Esophagus muscularis mucosa (tissue), 4 donors: Measurements from ENCODE around the gene SULT1B1. TPM values are rescaled to one million over a fixed set of nuclear protein-coding genes. Genes with fewer than 3 reads are reported as not detected.

Experiments
- DNase-seq: peaks from one replicate; pipeline ENCODE4 v3.0.0-alpha.2; 2017; ENCODE audit errors: extremely low spot score
- H3K27ac ChIP-seq, 4 donors: fragments of 200-600 bp; sonication (generic); replicated peaks in 1 of 4; 1 replicate in 3 of 4; 2 replicates in 1 of 4; pipeline ENCODE4 v1.5.1; 2016 to 2019; ENCODE audit warnings: mild to moderate bottlenecking in 1 of 4
- H3K27me3 ChIP-seq, 4 donors: fragments of 200-600 bp; sonication (generic); one replicate each; pipeline versions ENCODE4 v1.5.1 to v1.6.0; 2016 to 2019
- H3K36me3 ChIP-seq, 4 donors: fragments of 200-600 bp; sonication (generic); one replicate each; pipeline ENCODE4 v1.5.1; 2016 to 2019
- H3K4me1 ChIP-seq, 4 donors: fragments of 200-600 bp; sonication (generic); one replicate each; pipeline ENCODE4 v1.5.1; 2016 to 2019
- H3K4me3 ChIP-seq, 4 donors: fragments of 200-600 bp; sonication (generic); 1 replicate in 2 of 4; 2 replicates in 2 of 4; pipeline ENCODE4 v1.5.1; 2016 to 2019; ENCODE audit warnings: mild to moderate bottlenecking in 4 of 4, moderate library complexity in 1 of 4
- H3K9me3 ChIP-seq, 4 donors: fragments of 200-600 bp; sonication (generic); 1 replicate in 3 of 4; 2 replicates in 1 of 4; pipeline ENCODE4 v1.5.1; 2016 to 2019
- EP300 ChIP-seq: sonication (generic); formaldehyde crosslinking; IDR thresholded peaks from one replicate; pipeline ENCODE4 v1.6.1; 2017; ENCODE audit warnings: antibody characterized with exemption
- POLR2A ChIP-seq: fragments of 450-650 bp; IDR thresholded peaks from one replicate; pipeline ENCODE4 v1.6.1; 2017; ENCODE audit warnings: antibody characterized with exemption, moderate library complexity, mild to moderate bottlenecking, low read depth
- POLR2AphosphoS5 ChIP-seq, 2 donors: sonication (generic); formaldehyde crosslinking; IDR thresholded peaks; one replicate each; pipeline ENCODE4 v1.6.1; 2017; ENCODE audit warnings: antibody characterized with exemption in 2 of 2
- WGBS: methylation state at CpG from one replicate; pipeline ENCODE4 v1.1.5; 2018; 5-methylcytosine and 5-hydroxymethylcytosine counted together
- intact Hi-C: fragments of 100-400 bp; cut with DNase I; formaldehyde crosslinking; loops from one replicate; pipeline ENCODE4 v1.15.1; 2023
- total RNA-seq, 4 donors: library from RNA; depleted of rRNA; stranded (reverse); fragments of >200 nt; gene quantifications; one replicate each; pipeline versions ENCODE4 v1.1.0 to v1.2.1, GENCODE V29; 2016
- TF ChIP-seq, protein P1 (sequence below), 3 experiments: fragments of 200-600 bp in 2 of 3; fragments of 450-650 bp in 1 of 3; sonication (generic) in 2 of 3; IDR thresholded peaks; one replicate each; pipeline ENCODE4 v1.5.1; 2017 to 2019; ENCODE audit warnings: antibody characterized with exemption in 3 of 3, mild to moderate bottlenecking in 2 of 3, moderate library complexity in 1 of 3

Gene SULT1B1
- total RNA-seq, result under 1 TPM; 0.34 to 0.99 (median 0.47) TPM

DNA sequence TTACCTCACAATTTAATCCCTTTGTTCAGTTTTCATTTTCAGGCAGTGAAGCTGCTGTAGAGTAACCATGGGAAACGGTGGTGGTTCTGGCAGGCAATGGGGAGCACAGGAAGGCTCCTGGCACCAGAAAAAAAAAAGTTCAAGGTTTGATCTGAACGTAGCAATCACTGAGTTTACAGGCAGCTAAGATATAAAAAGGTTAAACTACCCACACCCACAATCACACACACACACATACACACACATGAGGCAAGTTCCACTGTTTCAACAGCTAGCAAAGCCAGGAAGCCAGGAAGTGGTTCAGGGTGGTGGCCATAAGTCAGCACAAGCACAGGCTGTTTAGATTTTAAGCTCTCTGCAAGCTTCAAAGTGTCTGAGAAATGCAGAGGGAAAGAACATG is at the start of gene SULT1B1:
SULT1B1 (minus strand) TSS at position 166 of the 400 bp plus-strand sequence. CDS start 5,403 bp downstream, outside the sequence.
- no peaks in the 10 kb centered on the region for H3K9me3 ChIP-seq
- TF ChIP-seq EP300, result no peak
- TF ChIP-seq, protein P1, sequence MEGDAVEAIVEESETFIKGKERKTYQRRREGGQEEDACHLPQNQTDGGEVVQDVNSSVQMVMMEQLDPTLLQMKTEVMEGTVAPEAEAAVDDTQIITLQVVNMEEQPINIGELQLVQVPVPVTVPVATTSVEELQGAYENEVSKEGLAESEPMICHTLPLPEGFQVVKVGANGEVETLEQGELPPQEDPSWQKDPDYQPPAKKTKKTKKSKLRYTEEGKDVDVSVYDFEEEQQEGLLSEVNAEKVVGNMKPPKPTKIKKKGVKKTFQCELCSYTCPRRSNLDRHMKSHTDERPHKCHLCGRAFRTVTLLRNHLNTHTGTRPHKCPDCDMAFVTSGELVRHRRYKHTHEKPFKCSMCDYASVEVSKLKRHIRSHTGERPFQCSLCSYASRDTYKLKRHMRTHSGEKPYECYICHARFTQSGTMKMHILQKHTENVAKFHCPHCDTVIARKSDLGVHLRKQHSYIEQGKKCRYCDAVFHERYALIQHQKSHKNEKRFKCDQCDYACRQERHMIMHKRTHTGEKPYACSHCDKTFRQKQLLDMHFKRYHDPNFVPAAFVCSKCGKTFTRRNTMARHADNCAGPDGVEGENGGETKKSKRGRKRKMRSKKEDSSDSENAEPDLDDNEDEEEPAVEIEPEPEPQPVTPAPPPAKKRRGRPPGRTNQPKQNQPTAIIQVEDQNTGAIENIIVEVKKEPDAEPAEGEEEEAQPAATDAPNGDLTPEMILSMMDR (IDR thresholded peaks at IDR 0.05), result no peak
- no peak for TF ChIP-seq POLR2A
- TF ChIP-seq POLR2AphosphoS5 (IDR thresholded peaks at IDR 0.05), result no peak
- H3K4me3 ChIP-seq, result no peak within 1 kb of the TSS
- no peak for DNase-seq
- intact Hi-C loops, result no loop called here
- H3K27ac ChIP-seq, result no peak within 1 kb of the TSS
- no peaks in the 10 kb centered on the region for H3K4me1 ChIP-seq
- H3K36me3 ChIP-seq, result no peaks in the 10 kb centered on the region
- H3K27me3 ChIP-seq, result no peaks in the 10 kb centered on the region
- WGBS, result 36% methylated on average over 2 of the region's 2 CpGs

DNA sequence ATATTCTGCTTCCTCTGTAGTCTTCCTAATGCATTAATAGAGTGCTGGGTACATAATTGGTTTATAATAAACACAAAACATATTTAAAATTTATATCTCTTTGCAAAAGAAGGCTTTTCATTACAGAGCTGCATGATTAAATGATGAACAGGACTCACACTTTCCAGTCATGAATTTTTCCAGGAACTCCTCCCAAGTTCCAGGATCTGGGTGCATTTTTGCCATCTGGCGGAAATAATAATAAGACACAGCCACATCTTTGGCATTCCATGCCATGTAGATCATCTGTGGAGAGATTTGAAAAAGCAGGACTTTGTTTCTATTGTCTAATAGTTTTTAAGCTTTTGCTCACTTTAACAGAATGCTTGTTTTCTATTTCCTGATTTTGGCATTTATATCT is 40.2 kb upstream of the SULT1B1 start:
- TF ChIP-seq EP300, result no peak
- TF ChIP-seq, protein P1 (IDR thresholded peaks at IDR 0.05), result no peak
- TF ChIP-seq POLR2A, result no peak
- no peak for TF ChIP-seq POLR2AphosphoS5 (IDR thresholded peaks at IDR 0.05)
- Histone ChIP-seq H3K9me3 (peaks cover 0 to 9% (median 0%) of the 10 kb centered on the region in 4 donors), H3K27me3 (no peaks in the 10 kb centered on the region), H3K36me3 (no peaks in the 10 kb centered on the region), H3K27ac (no peak overlapping the region), H3K4me1 (no peaks in the 10 kb centered on the region), H3K4me3 (no peak overlapping the region)
- DNase-seq, result no peak
- 75% methylated on average over 1 of the region's 1 CpG for WGBS
- intact Hi-C loops, result no loop called here

GRCh38 chr4:69799337-69799736 is 38.9 kb upstream of the SULT1B1 start:
- no peaks in the 10 kb centered on the region for H3K36me3 ChIP-seq
- no peak overlapping the region for H3K27ac ChIP-seq
- TF ChIP-seq EP300, result no peak
- TF ChIP-seq, protein P1 (IDR thresholded peaks at IDR 0.05), result no peak
- no peak for TF ChIP-seq POLR2A
- no peak for TF ChIP-seq POLR2AphosphoS5 (IDR thresholded peaks at IDR 0.05)
- DNase-seq, result no peak
- no peaks in the 10 kb centered on the region for H3K27me3 ChIP-seq
- H3K4me3 ChIP-seq, result no peak overlapping the region
- no peaks in the 10 kb centered on the region for H3K4me1 ChIP-seq
- intact Hi-C loops, result no loop called here
- WGBS, result 100% methylated on average over 1 of the region's 3 CpGs
- peaks cover 0 to 9% (median 0%) of the 10 kb centered on the region in 4 donors for H3K9me3 ChIP-seq

DNA sequence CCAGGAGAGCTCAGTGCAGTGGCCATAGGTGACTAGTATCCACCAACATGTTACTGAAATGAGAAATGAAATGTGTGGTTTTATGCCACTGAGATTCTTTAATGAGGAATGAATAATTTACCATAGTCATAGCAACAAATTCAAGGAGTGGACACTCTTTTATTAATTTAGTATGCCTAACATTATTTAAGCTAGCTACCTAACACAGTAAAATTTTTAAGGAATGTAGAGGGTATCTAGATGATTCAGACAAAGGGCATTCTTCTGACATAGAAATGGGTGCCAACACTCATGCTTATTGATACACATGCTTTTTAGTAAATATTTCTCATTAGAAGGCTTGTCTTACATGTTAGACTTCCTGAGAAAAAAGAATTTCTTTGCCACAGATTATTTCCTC is 33.3 kb upstream of the SULT1B1 start:
- Histone ChIP-seq H3K9me3 (no peaks in the 10 kb centered on the region), H3K27me3 (no peaks in the 10 kb centered on the region), H3K4me3 (no peak overlapping the region), H3K36me3 (no peaks in the 10 kb centered on the region), H3K4me1 (no peaks in the 10 kb centered on the region), H3K27ac (no peak overlapping the region)
- no peak for DNase-seq
- TF ChIP-seq EP300 (no peak), POLR2A (no peak), POLR2AphosphoS5 (IDR thresholded peaks at IDR 0.05) (no peak)
- TF ChIP-seq, protein P1 (IDR thresholded peaks at IDR 0.05), result no peak
- intact Hi-C loops, result no loop called here

GRCh38 chr4:69787879-69788278 is 27.5 kb upstream of the SULT1B1 start:
- H3K4me1 ChIP-seq, result no peaks in the 10 kb centered on the region
- TF ChIP-seq, protein P1 (IDR thresholded peaks at IDR 0.05), result no peak
- no peak for TF ChIP-seq EP300
- TF ChIP-seq POLR2AphosphoS5 (IDR thresholded peaks at IDR 0.05), result no peak
- no peak for TF ChIP-seq POLR2A
- H3K27ac ChIP-seq, result no peak overlapping the region
- intact Hi-C loops, result no loop called here
- no peaks in the 10 kb centered on the region for H3K36me3 ChIP-seq
- no peak overlapping the region for H3K4me3 ChIP-seq
- no peaks in the 10 kb centered on the region for H3K27me3 ChIP-seq
- DNase-seq, result no peak
- H3K9me3 ChIP-seq, result no peaks in the 10 kb centered on the region
